HL-60 (cell line): Measurements from ENCODE around the gene IFI27L1.

Experiments
- DNase-seq, 2 experiments: peaks; one replicate each; pipeline ENCODE4 v3.0.0-alpha.2; 2010 to 2020; ENCODE audit warnings: low read depth in 1 of 2, low spot score in 1 of 2
- H3K27ac ChIP-seq: fragments of 250-450 bp; sonication (Bioruptor Pico); replicated peaks from 2 replicates; pipeline ENCODE4 v1.5.1; 2020; ENCODE audit warnings: mild to moderate bottlenecking, moderate library complexity
- H3K27me3 ChIP-seq: fragments of 250-450 bp; sonication (Bioruptor Pico); 2 replicates; pipeline ENCODE4 v1.5.1; 2021; ENCODE audit warnings: mild to moderate bottlenecking, moderate library complexity; ENCODE audit not compliant: insufficient read depth, poor library complexity, severe bottlenecking
- H3K4me3 ChIP-seq: replicated peaks from 2 replicates; pipeline ENCODE4 v1.5.1; 2011; ENCODE audit warnings: mild to moderate bottlenecking, control low read depth, low read length; ENCODE audit not compliant: insufficient read depth
- GABPA ChIP-seq: IDR thresholded peaks from 2 replicates; pipeline ENCODE4 v1.6.1; 2012; ENCODE audit warnings: low read depth
- POLR2AphosphoS5 ChIP-seq: IDR thresholded peaks from 2 replicates; pipeline ENCODE4 v1.6.1; 2012; ENCODE audit warnings: low read depth
- SPI1 ChIP-seq: IDR thresholded peaks from 2 replicates; pipeline ENCODE4 v1.6.1; 2012; ENCODE audit warnings: low read depth, mild to moderate bottlenecking, borderline replicate concordance
- TF ChIP-seq, protein P1 (sequence below): IDR thresholded peaks from 2 replicates; pipeline ENCODE4 v1.6.1; 2012; ENCODE audit warnings: low read depth; ENCODE audit not compliant: insufficient replicate concordance
- TF ChIP-seq, protein P2 (sequence below): IDR thresholded peaks from one replicate; pipeline ENCODE4 v1.5.1; 2011; ENCODE audit warnings: low read length, control low read depth, inconsistent platforms; ENCODE audit not compliant: insufficient read depth

IFI27L1 gene

DNA sequence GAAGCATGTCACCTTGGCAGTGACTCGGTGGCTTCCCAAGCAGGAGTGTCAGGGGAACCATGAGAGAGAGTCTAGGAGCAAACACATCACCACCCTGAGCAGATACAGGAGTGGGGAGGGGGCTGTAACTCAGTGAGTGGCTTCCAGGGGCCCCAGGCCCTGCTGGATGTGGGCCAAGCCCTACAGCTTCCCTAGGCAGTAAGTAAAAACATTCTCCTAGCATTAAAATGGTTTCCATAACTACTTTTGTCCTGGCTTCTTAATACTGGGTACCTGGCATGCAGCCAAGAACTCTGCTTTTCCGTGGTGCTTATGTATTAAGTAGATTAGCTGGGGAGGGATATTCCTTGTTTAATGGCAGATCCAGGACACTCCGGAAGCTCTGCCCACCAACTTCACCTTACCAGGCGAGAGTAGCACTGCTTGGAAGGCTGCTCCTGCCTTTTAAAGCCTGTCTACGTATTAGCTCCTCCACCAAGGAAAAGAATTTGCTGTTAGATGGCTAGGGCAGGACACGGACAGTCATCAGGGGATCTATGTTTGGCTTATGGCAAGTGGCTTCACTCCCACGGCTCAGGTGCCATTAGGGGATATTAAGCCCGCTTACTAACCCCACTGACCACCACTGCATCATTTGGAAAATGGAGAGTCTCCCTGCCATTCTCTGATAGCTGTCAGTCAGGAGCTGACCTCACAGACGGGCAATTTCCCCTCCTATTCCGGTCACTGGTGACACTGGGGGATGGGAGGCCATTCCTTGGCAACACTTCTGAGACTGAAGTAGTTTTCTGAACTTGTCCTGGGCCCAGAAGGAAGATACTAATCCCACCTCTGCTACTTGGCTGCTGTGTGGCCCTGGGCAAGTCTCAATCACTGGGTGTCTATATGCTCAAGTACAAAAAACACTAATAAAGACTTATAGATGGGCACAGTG lies 32.2 kb upstream of the IFI27L1 start:
- DNase-seq = no peak
- TF ChIP-seq, protein P1, sequence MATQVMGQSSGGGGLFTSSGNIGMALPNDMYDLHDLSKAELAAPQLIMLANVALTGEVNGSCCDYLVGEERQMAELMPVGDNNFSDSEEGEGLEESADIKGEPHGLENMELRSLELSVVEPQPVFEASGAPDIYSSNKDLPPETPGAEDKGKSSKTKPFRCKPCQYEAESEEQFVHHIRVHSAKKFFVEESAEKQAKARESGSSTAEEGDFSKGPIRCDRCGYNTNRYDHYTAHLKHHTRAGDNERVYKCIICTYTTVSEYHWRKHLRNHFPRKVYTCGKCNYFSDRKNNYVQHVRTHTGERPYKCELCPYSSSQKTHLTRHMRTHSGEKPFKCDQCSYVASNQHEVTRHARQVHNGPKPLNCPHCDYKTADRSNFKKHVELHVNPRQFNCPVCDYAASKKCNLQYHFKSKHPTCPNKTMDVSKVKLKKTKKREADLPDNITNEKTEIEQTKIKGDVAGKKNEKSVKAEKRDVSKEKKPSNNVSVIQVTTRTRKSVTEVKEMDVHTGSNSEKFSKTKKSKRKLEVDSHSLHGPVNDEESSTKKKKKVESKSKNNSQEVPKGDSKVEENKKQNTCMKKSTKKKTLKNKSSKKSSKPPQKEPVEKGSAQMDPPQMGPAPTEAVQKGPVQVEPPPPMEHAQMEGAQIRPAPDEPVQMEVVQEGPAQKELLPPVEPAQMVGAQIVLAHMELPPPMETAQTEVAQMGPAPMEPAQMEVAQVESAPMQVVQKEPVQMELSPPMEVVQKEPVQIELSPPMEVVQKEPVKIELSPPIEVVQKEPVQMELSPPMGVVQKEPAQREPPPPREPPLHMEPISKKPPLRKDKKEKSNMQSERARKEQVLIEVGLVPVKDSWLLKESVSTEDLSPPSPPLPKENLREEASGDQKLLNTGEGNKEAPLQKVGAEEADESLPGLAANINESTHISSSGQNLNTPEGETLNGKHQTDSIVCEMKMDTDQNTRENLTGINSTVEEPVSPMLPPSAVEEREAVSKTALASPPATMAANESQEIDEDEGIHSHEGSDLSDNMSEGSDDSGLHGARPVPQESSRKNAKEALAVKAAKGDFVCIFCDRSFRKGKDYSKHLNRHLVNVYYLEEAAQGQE = no peak
- no peak for TF ChIP-seq GABPA
- TF ChIP-seq, protein P2, sequence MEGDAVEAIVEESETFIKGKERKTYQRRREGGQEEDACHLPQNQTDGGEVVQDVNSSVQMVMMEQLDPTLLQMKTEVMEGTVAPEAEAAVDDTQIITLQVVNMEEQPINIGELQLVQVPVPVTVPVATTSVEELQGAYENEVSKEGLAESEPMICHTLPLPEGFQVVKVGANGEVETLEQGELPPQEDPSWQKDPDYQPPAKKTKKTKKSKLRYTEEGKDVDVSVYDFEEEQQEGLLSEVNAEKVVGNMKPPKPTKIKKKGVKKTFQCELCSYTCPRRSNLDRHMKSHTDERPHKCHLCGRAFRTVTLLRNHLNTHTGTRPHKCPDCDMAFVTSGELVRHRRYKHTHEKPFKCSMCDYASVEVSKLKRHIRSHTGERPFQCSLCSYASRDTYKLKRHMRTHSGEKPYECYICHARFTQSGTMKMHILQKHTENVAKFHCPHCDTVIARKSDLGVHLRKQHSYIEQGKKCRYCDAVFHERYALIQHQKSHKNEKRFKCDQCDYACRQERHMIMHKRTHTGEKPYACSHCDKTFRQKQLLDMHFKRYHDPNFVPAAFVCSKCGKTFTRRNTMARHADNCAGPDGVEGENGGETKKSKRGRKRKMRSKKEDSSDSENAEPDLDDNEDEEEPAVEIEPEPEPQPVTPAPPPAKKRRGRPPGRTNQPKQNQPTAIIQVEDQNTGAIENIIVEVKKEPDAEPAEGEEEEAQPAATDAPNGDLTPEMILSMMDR = no peak
- no peak for TF ChIP-seq POLR2AphosphoS5
- no peak for TF ChIP-seq SPI1
- H3K27me3 ChIP-seq = no peaks in the 10 kb centered on the region
- no peak overlapping the region for H3K4me3 ChIP-seq
- H3K27ac ChIP-seq = no peak overlapping the region

DNA sequence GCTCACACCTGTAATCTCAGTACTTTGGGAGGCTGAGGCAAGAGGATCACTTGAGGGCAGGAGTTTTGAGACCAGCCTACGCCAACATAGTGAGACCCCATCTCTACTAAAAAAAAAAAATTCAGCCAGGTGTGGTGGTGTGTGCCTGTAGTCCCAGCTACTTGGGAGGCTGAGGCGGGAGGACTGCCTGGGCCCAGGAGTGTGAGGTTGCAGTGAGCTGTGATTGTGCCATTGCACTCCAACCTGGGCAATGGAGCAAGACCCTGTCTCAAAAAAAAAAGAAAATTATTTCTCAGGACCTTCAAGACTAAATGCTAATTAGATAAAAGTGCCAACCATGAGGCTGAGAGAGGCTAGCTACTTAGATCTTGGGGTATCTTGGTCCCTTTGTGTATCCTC lies 31.5 kb upstream of the IFI27L1 start:
- TF ChIP-seq, protein P2 = no peak
- TF ChIP-seq GABPA = no peak
- TF ChIP-seq, protein P1 = no peak
- TF ChIP-seq POLR2AphosphoS5 = no peak
- TF ChIP-seq SPI1 = no peak
- no peak overlapping the region for H3K27ac ChIP-seq
- H3K27me3 ChIP-seq = no peaks in the 10 kb centered on the region
- DNase-seq = no peak
- H3K4me3 ChIP-seq = no peak overlapping the region

DNA sequence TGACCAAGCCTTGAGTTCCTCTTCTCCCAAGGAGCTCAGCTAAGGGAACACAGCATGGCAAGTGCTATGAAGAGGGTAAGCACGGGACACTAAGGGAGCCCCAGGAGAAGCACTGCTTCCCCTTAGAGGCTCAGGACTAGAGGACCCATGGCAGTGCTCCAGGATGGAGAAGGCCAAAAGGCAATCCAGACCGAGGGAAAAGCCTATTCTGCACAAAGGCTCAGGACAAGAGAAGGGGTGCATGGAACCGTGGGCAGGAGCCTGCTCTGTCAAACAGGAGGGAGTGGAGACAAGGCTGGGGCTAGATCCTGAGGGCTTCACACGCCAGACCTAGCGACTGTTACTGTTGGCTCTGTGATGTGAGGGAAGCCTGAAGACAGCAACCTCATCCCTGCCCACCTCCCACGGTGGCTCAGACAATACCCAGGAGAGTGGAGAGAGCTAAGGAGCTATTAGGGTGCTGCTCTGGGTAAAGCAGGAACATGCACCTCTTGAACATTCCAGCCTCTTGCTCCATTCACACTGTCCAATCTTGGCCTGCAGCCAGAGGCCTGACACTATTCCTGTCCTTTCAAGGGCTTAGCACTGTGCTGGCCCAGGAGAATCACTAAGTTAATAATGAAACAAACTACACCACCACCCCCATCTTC lies 30.8 kb upstream of the IFI27L1 start:
- no peak for TF ChIP-seq GABPA
- TF ChIP-seq, protein P2 = no peak
- TF ChIP-seq POLR2AphosphoS5 = no peak
- no peak for TF ChIP-seq SPI1
- TF ChIP-seq, protein P1 = no peak
- no peak for DNase-seq
- Histone ChIP-seq H3K27me3 (no peaks in the 10 kb centered on the region), H3K4me3 (no peak overlapping the region), H3K27ac (no peak overlapping the region)
